A549 (cell line): Measurements from ENCODE around the gene CAMTA1. TPM values are rescaled to one million over a fixed set of nuclear protein-coding genes. Genes with fewer than 3 reads are reported as not detected.
A peak's percentile ranks its signal among the peaks of the same experiment; 100 is the strongest.

Experiments used
- ATAC-seq, 2 experiments: fragments of 200-7000 bp in 1 of 2; fragments of >200 bp in 1 of 2; cut with Nextera tagmentation in 1 of 2; cut with Tn5 transposase in 1 of 2; 3 replicates each; pipeline versions ENCODE4 v1.8.0 to v1.9.1; 2018 to 2020; ENCODE audit warnings: mild to moderate bottlenecking in 1 of 2, moderate library complexity in 1 of 2
- CTCF ChIA-PET: fragments of 300-600 bp; sonication (Branson Sonifier 250); formaldehyde crosslinking; extraction: SDS; loops from one replicate; lab custom pipeline; 2021; ENCODE audit warnings: antibody characterized with exemption, inconsistent platforms; lab: Yijun Ruan, JAX
- POLR2A ChIA-PET: fragments of 350-600 bp; formaldehyde crosslinking; extraction: SDS; loops from one replicate; lab custom pipeline; 2021; ENCODE audit warnings: antibody characterized with exemption, inconsistent platforms; lab: Yijun Ruan, JAX
- DNase-seq, 2 experiments: peaks; one replicate each; pipeline versions ENCODE4 v3.0.0 to v3.0.0-alpha.2; 2011 to 2016; ENCODE audit warnings: low read depth in 1 of 2, low spot score in 1 of 2
- FAIRE-seq: peaks from 2 replicates; lab custom pipeline; 2011; peaks lifted over from hg19 to GRCh38; lab: Jason Lieb, UNC
- H3K27ac ChIP-seq, 2 experiments: fragments of >200 bp; sonication (Bioruptor Twin); formaldehyde crosslinking; 3 replicates each; pipeline ENCODE4 v1.5.1; 2016 to 2017
- H3K4me1 ChIP-seq: fragments of >200 bp; sonication (Bioruptor Twin); formaldehyde crosslinking; 3 replicates; pipeline ENCODE4 v1.6.1; 2016
- H3K4me2 ChIP-seq: fragments of >200 bp; sonication (Bioruptor Twin); formaldehyde crosslinking; 3 replicates; pipeline ENCODE4 v1.6.1; 2016
- H3K4me3 ChIP-seq: fragments of >200 bp; sonication (Bioruptor Twin); formaldehyde crosslinking; 3 replicates; pipeline ENCODE4 v1.5.1; 2016
- H3K9me3 ChIP-seq: fragments of >200 bp; sonication (Bioruptor Twin); formaldehyde crosslinking; 3 replicates; pipeline ENCODE4 v1.6.1; 2016
- BCL3 ChIP-seq: fragments of >200 bp; sonication (Bioruptor Twin); formaldehyde crosslinking; IDR thresholded peaks from 3 replicates; pipeline ENCODE4 v1.6.1; 2016
- CBX8 ChIP-seq: fragments of 200-600 bp; sonication (generic); IDR thresholded peaks from 2 replicates; pipeline ENCODE4 v1.6.1; 2016
- CEBPB ChIP-seq, 2 experiments: fragments of >200 bp in 1 of 2; sonication (Bioruptor Twin) in 1 of 2; formaldehyde crosslinking in 1 of 2; IDR thresholded peaks; 2 replicates each; pipeline ENCODE4 v1.6.1; 2012 to 2016
- CHD4 ChIP-seq: fragments of 200-600 bp; sonication (generic); IDR thresholded peaks from 2 replicates; pipeline ENCODE4 v1.6.1; 2016; ENCODE audit warnings: antibody characterized with exemption, mild to moderate bottlenecking, borderline replicate concordance
- EHF ChIP-seq: fragments of 250-450 bp; sonication (Bioruptor Pico); IDR thresholded peaks from 2 replicates; pipeline ENCODE4 v1.5.0; 2020; ENCODE audit warnings: mild to moderate bottlenecking
- ELK1 ChIP-seq: fragments of 150-350 bp; IDR thresholded peaks from 2 replicates; pipeline ENCODE4 v1.6.1; 2014; ENCODE audit warnings: low read depth, mild to moderate bottlenecking, low read length
- HDAC2 ChIP-seq: fragments of 200-600 bp; sonication (generic); IDR thresholded peaks from 2 replicates; pipeline ENCODE4 v1.6.1; 2016
- HOXA7 ChIP-seq: fragments of 250-450 bp; sonication (Bioruptor Pico); IDR thresholded peaks from 2 replicates; pipeline ENCODE4 v1.5.0; 2020; ENCODE audit warnings: mild to moderate bottlenecking, moderate library complexity
- MAFK ChIP-seq: fragments of 450-650 bp; IDR thresholded peaks from 2 replicates; pipeline ENCODE4 v1.6.1; 2014; ENCODE audit not compliant: partially characterized antibody
- PHF8 ChIP-seq: fragments of 200-600 bp; sonication (generic); IDR thresholded peaks from 2 replicates; pipeline ENCODE4 v1.6.1; 2016; ENCODE audit warnings: low read depth, mild to moderate bottlenecking, antibody characterized with exemption, moderate library complexity, borderline replicate concordance
- REST ChIP-seq: fragments of 200-600 bp; sonication (generic); IDR thresholded peaks from 2 replicates; pipeline ENCODE4 v1.6.1; 2016; ENCODE audit warnings: antibody characterized with exemption, mild to moderate bottlenecking, moderate library complexity
- RFX5 ChIP-seq: fragments of 450-650 bp; IDR thresholded peaks from 2 replicates; pipeline ENCODE4 v1.7.1; 2014; ENCODE audit warnings: antibody characterized with exemption, mild to moderate bottlenecking, moderate library complexity
- TFCP2L1 ChIP-seq: fragments of 250-450 bp; sonication (Bioruptor Pico); IDR thresholded peaks from 2 replicates; pipeline ENCODE4 v1.5.0; 2021; ENCODE audit warnings: mild to moderate bottlenecking
- TP53 ChIP-seq: fragments of 250-450 bp; sonication (Bioruptor Pico); IDR thresholded peaks from 2 replicates; pipeline ENCODE4 v1.5.0; 2021; ENCODE audit warnings: mild to moderate bottlenecking, moderate library complexity
- ZNF302 ChIP-seq: fragments of 250-450 bp; sonication (Bioruptor Pico); IDR thresholded peaks from 2 replicates; pipeline ENCODE4 v1.9.0; 2021; ENCODE audit warnings: inconsistent platforms, mild to moderate bottlenecking, moderate library complexity
- WGBS: methylation state at CpG from one replicate; pipeline ENCODE4 v1.1.6; 2017; ENCODE audit errors: missing lambda C conversion rate; 5-methylcytosine and 5-hydroxymethylcytosine counted together
- polyA plus RNA-seq, 4 experiments: library from polyadenylated mRNA; depleted of rRNA in 3 of 4; stranded (reverse); fragments of >200 nt; fragmentation: RNase III in 1 of 4; extraction: RNeasy Plus Mini Kit Qiagen cat#74134 plus additional on column Dnase treatment in 1 of 4; gene quantifications; 2 replicates in 3 of 4; 3 replicates in 1 of 4; pipeline ENCODE4 v1.2.3, GENCODE V29; 2011 to 2017

CAMTA1 gene
- polyA plus RNA-seq, 2 of the 4 experiments (the other 2 are of a cell fraction), result 58.8 to 75.0 TPM

- no peak for TF ChIP-seq ZNF302
- TF ChIP-seq EHF (CRISPR knock-in tag), result no peak
- no peak for TF ChIP-seq CHD4
- TF ChIP-seq HOXA7 (CRISPR knock-in tag), result no peak
Measured at GRCh38 chr1:6864166-6864565, 78.9 kb downstream of the CAMTA1 start (continued).

GRCh38 chr1:6866825-6867224, 81.6 kb downstream of the CAMTA1 start:
- no peak overlapping the region for H3K4me3 ChIP-seq
- FAIRE-seq (no peak), DNase-seq (no peak), ATAC-seq (no peak)
- ChIA-PET POLR2A (no interaction called here), CTCF (interaction anchor here (0.9 to 1.2 kb wide), 2 partner anchors 24 to 46 kb away, joined by 3 read pairs; no protein-coding TSS in a partner anchor)
- no peak overlapping the region for H3K4me2 ChIP-seq
- H3K4me1 ChIP-seq, result peaks cover 41% of the 10 kb centered on the region; the same call in 2 of the 3 replicates
- no peaks in the 10 kb centered on the region for H3K9me3 ChIP-seq
- TF ChIP-seq CHD4 (no peak), CBX8 (no peak), RFX5 (no peak), CEBPB (IDR thresholded peaks at IDR 0.05) (no peak), TP53 (CRISPR knock-in tag) (no peak), PHF8 (no peak), TFCP2L1 (CRISPR knock-in tag) (no peak), MAFK (no peak), ELK1 (no peak), REST (no peak), BCL3 (no peak)
- no peak overlapping the region for H3K27ac ChIP-seq
- WGBS, result 95% methylated on average over 7 of the region's 7 CpGs

GRCh38 chr1:6867321-6867720, 82.1 kb downstream of the CAMTA1 start:
- WGBS, result 77% methylated on average over 5 of the region's 5 CpGs
- FAIRE-seq (no peak), DNase-seq (no peak), ATAC-seq (no peak)
- Histone ChIP-seq H3K9me3 (no peaks in the 10 kb centered on the region), H3K27ac (no peak overlapping the region), H3K4me3 (no peak overlapping the region), H3K4me2 (0 out of 3 replicates have a peak overlapping the region, but pooled peaks have one; percentile 59), H3K4me1 (peaks cover 41% of the 10 kb centered on the region; the same call in 2 of the 3 replicates)
- no peak for TF ChIP-seq BCL3
- TF ChIP-seq HDAC2, result no peak
- ChIA-PET CTCF (interaction anchor here (0.9 to 1.2 kb wide), 2 partner anchors 23 to 47 kb away, joined by 3 read pairs; no protein-coding TSS in a partner anchor), POLR2A (no interaction called here)
